GM18909 (cell line): ENCODE data around the gene CISD3.

Experiments used
- ATAC-seq: cut with Tn5 transposase; IDR thresholded peaks from one replicate; pipeline ENCODE4 v1.9.1; 2021; ENCODE audit warnings: mild to moderate bottlenecking; ENCODE audit not compliant: unreplicated experiment, poor library complexity

Gene CISD3

DNA sequence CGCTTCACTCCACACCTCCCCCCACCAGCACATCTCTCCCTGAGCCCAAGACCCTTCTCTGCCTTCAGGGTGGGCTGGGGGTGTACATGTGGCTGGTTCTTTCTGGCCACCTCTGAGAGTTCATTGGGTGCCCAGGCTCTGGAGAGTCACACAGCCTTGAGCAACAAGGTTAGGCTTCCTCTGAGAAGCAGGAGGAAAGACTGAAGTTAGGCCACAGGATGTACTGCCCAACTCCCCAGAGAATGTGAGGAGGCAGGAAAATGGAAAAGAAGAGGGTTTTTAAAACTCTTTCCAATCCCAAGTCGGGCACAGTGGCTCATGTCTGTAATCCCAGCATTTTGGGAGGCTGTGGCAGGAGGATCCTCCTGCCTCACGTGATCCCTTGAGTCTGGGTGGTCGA, 10.7 kb downstream of the CISD3 start:
- no peak for ATAC-seq

DNA sequence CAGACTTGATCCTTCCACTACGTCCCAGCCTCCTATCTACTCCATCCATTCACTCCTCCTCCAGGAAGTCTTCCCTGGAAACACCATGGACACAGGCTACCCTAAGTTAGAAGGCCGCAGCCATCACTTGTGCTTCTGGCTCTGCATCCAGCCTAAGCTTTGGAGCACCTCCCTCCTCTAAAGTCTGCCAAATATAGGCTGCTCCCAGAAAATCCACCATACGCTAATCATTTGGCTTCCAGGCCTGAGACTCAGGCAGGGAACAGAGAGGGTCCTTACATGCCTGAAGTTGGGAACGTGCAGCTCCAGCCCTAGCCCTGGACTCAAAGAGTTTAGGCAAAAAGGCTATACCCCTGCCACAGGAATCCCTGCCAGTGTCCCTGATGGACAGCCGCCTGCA, 11.3 kb downstream of the CISD3 start:
- ATAC-seq = no peak

DNA sequence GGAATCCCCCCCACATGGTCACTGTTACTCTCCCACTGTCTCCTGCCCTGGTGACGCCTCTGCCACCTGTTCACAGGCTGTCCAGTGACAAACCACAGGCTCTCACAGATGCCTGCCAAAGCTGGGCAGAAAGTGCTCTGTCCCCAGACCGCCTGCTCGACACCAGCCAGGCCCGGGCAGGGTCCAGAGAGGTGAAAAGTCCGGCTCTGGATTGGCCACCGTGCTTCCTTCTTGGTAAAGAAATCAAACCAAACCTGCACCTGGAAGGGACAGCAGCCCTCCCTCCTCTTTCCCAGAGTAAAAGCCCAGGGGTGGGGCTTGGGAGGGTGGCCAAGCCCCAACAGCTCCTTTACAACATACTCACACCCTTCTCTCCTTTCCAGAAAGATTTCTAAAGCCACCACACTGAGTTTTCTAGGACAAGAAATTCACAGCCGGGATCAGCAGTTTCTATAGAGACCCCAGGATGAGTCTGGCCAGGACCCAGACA, 11.8 kb downstream of the CISD3 start:
- no peak for ATAC-seq

DNA sequence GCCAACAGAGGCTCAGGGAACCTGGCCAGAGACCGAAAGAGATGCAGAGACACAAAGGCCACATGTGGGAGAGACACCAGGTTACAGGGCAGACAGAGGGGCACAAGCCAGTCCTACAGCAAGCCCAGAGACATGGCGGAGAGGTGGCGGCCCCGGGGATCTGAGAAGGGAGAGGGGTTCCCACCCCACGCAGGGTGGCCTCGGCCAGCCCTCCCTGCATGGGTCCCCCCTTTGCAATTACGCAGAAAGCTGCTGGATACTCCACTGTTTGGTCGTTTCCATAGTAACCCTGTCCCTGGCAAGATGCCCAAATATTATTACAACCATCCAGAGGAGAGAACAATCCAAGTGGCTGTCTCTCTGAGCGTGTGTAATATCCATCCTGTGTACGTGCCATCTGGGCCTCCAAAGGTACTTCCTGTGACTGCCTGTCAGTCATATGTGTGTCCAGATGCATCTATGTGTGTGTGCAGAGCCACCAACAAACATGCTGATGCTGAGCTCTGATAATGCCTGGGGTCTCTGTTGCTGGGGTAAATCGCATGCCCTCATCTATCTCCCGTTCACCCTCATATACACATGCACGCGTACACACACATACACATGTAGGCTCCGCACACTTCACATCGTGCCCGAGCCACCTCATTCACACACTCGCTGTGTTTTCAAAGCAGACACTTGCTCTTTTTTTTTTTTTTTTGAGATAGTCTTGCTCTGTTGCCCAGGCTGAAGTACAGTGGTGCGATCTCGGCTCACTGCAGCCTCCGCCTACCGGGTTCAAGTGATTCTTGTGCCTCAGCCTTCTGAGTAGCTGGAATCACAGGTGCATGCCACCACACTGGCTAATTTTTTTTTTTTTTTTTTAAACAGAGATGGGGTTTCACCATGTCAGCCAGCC, 12.5 kb downstream of the CISD3 start:
- ATAC-seq = no peak

DNA sequence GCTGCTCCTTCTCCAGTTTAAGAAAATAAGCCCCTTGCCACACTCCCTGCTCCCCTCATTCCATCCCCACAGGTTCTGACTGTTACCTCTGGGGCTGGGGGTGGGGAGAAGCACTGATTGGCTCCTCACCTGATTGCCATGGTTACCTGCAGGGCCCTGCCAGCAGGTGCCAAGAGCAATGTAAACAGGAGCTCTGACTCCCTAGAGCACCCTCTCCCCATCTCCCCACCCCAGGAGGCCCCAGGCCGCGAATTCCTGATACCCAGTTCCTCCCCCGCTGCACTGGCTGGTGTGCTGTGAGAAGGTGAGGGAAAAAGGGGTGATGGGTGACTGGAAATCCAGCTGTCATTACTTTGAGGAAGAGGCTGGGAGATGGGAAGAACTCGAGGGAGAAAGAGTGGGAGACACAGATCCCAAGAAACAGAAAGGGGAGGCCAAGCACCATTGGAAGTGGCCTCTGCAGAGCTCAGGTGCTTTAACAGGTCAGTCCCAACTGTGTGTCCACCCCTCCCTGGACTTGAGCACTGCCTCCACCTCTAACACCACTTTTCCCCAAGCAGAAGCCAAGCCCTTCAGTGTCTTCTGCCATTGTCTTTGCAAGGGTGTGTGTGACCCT, 13.5 kb downstream of the CISD3 start:
- no peak for ATAC-seq

DNA sequence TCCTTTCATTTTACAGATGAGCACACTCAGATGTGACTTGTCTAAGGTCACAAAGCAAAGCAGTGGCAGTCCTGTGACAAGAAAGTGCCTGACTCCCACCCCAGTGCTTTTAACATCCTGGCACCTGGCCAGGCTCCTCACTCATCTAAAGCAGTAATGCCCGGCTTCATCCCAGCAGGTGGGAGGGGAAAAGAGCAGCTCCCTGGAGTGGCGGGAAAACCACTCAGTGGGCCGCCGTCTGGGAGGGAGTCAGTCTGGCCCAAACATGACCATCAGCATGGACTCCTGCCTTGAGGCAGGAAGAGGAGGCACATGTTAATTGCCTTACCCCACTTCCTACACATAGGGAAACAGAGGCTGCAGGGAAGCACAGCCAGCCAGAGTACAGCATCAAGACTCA, 15.4 kb downstream of the CISD3 start:
- no peak for ATAC-seq

DNA sequence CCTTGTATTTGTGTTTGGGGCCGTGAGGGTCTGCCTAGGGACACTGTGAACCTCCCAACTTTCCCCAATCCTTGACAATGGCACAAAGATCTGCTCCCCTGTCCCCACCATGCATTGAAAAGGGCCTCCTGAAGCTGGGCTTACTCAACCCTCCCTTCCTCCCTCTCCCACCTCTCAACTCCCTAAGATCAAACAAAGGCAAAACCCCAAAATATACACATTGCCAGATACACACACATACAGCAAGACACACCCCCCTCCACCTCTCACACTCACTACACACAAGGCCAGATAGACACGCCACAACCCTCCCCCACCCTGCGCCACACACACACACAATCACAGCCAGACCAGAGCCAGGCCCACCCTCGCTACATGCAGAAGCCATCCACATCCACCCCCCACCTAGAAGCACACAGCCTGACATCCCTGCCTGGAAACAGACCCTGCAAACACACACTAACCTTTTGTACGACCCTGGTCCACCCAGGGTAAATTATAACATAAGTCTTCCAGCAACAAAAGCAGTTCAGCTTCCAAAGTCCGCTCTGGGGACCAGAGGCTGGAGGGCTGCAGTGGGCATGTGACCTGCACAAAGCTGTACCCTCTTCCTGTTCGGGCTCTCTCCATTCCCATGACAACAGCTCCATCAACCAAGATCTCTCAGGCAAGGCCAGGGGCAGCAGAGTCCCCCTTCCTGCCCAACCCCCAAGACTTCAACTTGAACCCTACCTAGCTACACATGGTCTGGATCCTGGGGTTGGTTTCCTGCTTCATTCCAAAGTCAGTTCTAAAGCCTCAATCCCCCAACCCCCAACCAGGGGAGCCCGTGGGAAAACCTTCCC, 16.1 kb downstream of the CISD3 start:
- no peak for ATAC-seq

DNA sequence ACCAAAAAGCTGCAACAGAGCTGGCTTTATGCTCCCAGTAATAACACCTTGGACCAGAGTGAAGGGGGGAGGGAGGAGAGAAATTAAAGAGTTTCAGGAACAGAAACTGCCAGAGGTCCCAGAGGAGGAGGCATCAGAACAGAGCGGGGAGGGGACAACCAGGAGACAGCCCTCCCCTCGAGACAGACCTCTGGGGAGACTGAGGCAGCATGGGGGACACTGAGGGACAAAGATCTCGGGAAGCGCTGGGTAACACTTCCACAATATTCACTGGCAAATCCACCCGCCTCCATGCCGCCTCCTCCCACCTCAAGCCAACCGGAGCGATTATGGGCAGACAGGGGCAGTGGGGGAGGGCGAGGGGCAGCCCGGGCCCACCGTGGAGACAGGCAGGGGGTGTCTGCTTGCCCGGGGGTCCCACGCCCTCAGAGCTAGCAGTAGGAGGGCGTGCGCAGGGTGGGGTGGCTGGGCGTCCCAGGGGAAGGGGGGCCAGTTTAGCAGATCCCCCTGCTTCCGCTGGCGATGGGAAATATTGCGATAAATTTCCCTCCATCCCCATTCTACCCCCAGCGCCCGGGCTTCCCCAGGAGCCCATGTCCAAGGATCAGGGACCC, 16.8 kb downstream of the CISD3 start:
- no peak for ATAC-seq

DNA sequence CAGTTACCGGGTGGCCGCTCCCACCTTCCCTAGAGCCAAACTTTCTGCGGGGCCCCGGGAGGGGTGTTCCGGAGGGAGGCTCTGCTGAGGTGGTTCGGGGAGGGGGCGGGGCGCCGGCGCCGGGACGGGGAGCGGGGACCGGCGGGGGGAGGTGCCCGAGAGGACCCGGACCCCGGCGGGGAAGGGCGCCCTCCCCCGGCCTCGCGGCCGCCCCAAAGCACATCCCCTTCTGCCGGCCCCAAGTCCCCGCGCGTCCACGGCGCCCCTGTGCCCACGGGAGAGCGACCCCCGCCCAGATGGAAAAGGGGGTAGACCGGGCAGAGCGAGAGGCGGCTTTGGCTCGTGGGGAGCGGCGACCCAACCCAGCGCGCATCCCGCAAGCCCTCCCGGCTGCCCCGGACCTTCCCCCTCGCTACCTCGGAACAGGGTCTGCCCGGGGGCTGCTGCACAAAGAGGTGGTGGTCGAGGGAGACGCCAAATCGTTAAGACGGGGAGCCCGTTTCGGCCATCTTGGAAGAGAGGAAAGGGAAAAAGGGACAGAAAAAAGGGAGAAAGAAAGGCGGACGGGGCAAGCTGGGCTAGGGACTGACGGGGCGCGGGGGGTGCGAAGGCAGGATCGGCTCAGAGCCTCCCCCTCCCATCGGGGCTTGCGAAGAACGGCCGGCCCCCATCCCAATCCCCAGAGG, 17.5 kb downstream of the CISD3 start:
- no peak for ATAC-seq

DNA sequence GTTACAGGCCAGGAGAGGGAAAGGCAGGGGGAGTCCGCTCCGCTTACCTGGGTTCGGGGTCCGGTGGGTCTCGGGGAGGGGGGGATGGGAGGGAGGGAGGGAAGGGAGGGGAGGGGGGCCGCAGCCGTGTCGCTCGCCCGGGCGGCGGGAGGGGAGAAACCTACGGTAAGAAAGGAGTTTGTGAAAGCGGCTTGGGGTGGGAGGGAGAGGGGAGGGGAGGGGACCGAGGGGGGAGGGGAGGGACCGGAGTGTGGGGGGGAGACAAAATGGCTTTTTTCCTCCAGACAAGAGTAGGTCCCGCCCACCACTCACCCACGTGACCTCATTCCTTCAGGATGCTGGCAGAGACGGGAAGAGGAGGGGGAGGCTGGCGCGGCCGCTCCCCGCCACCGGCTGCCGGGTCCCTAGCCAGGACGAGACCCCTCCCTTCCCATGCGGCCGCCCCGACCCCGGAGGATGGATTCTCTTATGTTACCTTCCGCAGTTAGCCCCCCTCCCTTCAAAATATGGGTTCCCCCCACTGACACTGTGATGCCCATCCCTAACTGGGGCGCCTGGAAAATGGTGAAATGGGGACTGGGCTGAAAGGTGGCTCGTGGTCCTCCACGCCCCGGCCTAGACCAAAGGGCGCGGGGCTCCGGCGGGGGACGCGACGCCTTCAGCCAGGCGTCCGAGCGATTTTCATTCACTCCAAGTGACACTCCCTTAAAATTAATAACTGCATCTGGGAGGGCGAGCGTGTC, 18.2 kb downstream of the CISD3 start, which contains the start of gene PCGF2:
Gene PCGF2 (minus strand): TSS at position 188 of the 743 bp plus-strand sequence. CDS start 7,934 bp downstream, outside the sequence.
- ATAC-seq = no peak

DNA sequence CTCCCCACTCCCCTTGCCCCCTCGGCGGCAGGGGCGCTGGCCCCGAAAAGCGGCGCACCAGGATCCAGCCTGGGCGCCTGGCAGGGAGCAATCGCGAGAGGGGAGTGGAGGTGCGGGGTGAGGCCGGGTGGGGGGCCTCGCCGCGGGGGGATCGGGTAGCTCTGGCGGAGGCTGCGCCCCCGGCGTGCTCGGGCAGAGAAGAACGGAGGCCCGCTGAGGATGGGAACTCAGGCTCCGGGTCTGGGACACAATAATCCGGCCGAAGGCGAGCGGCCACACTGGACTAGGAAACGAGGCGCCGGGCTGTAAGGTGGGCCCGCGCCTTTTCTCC, 18.7 kb downstream of the CISD3 start:
- ATAC-seq = no peak

DNA sequence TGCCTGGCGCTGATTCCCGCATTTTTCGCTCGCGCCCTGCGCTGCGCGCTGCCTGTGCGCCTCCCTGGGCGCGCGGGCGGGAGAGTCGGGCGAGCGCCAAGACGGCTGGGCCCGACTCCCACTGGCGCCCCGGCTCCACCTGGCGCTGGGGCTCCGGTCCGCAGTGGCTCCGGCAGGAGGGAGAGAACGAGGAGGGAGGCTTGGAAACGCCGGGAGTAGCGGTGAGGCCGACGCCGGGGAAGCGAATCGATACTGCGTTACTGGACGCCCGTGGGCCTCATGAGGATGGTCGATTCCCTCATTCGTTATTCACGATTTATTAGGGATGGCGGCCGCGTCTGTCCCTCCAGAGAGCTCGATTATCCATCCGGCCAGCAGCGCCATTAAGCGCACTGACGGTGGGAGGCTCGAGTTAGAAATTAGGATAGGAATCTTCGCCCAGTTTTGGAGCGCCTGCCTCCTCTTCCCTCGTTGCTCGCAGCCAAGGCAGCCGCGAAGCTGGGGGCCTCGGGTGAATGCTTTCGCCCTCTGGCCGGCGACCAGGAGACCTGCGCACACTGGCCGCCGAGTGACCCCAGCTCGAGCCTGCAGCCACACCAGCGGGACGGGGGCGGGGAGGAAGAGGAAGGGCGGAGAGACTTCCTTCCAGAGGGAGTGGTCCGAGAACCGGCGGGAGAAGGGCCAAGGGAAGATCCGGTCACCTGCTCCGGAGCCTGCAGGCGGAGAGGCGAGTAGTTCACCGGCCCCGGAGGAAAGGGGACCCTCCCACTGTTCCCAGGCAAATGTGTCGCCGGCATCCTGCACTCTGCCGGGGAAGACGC, 19.3 kb downstream of the CISD3 start:
- no peak for ATAC-seq

DNA sequence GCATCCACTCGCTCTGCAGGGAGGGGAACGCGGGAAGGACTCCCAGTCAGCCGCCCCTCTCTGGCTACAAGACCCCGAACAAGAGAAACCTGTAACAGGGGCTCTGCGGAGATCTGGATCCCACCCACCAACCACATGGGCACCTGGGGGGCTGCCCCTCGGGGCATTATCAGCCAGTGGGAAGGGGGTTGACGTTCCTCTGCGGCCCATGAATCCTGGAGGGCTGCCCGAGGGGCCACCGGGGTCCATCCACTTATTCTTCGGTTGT, 19.8 kb downstream of the CISD3 start:
- no peak for ATAC-seq

DNA sequence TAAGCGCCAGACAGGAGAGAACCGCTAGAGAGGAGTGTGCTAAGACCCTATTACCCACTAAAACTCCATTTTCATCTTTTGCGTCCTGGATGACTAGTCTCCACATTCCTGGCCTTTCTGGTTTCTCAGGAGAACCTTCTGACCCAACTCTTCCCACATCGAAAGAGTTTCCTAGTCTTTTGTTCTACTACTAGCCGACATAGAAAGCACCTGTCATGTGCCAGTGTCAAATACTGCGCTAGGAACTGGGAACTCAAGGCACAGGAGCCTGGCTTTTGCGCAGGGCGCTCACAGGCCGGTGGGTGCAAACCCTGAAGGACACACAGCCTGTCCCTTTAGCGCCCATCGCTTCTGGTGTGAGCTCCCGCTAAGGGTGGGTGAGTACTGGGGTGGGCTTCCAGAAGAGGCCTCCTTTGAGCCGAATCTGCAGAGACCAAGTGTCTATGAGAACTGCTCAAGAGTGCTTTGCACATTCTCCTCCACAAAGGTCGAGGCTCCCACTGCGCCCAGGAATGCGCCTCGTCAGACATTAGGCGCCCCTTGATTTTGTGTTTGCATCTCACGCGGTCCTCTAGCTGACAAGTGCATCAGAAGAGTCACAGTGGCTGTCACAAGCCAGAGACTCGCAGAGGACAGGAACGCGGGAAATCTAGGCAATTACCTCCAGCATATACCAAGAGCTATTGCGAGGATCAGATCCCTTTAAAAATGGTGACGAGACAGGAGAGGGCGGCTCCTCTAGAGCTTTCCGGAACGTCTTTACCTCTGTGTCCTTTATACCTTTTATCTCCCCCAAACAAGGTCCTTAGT, 20.4 kb downstream of the CISD3 start:
- ATAC-seq = no peak

DNA sequence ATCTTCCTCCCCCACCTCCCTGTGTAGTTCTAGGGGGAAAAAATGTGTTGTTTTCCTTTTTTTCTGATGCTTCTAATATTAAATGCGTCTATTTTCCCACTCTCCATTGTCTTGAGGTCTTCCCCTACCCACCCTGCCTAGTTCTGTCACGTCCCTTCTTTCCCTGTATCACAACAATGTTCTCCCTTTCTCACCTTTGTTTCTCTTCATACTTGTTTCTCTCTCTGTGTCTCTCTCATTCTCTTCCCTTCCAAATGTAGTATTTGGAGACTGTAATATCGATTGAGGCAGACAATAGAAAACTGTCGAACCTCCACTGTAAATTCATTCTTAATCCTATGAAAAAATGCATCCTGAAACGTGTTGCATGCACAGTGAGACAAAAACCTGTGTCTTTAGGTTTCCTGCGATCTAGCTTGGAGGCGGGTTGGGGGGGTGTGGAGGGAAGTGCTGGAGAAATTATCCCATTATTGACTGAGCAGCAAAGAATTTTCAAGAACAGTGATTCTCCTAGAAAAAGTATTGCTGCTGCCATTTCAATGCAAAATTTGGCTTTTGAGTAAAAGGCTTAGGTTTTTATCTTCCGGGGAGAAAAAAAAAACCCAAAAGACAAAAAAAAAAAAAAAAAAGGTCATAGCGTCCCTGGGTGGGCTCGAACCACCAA, 21.1 kb downstream of the CISD3 start:
- ATAC-seq = no peak

DNA sequence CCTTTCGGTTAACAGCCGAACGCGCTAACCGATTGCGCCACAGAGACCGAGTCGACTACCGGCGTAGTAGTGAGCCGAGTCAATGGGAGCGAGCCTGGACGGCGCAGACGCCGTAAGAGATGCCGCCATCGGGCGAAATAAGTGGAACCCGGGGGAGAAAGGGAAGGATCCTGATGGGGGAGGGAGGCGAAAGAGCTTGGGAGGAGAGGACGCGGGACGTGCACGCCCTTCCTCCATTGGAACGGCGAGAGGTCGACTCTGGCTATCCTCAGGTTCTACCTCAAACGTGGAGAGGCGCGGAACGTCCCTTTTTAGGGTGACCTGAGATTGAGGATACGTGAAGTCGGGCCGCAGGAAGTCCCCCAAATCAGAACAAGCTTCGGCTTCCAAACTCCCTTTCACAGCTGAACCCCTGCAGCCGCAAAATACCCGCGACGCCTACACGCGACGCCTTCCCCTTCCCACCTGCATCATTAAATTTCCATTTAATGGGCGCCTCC, 21.7 kb downstream of the CISD3 start:
- peak; percentile 34 for ATAC-seq
